ENCODE results near the gene TFIP11.

GRCh38 chr22:26463688-26464087, 48.6 kb downstream of the TFIP11 start:
- TF ChIP-seq CTCF (IDR thresholded peaks at IDR 0.05), result no peak
- TF ChIP-seq EZH2 (IDR thresholded peaks at IDR 0.05), result no peak
